B cell (primary cell): ENCODE results near the gene FBXO44. TPM values are rescaled to one million over a fixed set of nuclear protein-coding genes. Genes with fewer than 3 reads are reported as not detected.

Experiments used
- ATAC-seq: fragments of 200-7000 bp; cut with Tn5 transposase; one replicate; pipeline ENCODE4 v1.10.0; 2021; ENCODE audit warnings: low read depth, mild to moderate bottlenecking, moderate number of reproducible peaks, moderate library complexity
- CTCF ChIA-PET: fragments of 350-600 bp; sonication (Branson Sonifier 250); formaldehyde crosslinking; loops from one replicate; lab custom pipeline; 2021; ENCODE audit warnings: antibody characterized with exemption, inconsistent platforms; lab: Charles Lee
- POLR2A ChIA-PET: fragments of 350-600 bp; sonication (Branson Sonifier 250); formaldehyde crosslinking; loops from one replicate; lab custom pipeline; 2021; ENCODE audit warnings: antibody characterized with exemption; lab: Charles Lee
- DNase-seq: peaks from one replicate; pipeline ENCODE4 v3.0.0; 2013
- H2AFZ ChIP-seq: 2 replicates; pipeline ENCODE4 v1.6.1; 2012; ENCODE audit warnings: mild to moderate bottlenecking, low read depth, low read length; ENCODE audit not compliant: insufficient read depth, poor library complexity, severe bottlenecking
- H3K27ac ChIP-seq, 2 donors: 1 replicate in 1 of 2; 2 replicates in 1 of 2; pipeline ENCODE4 v1.5.1; 2012 to 2013; ENCODE audit warnings: low read length in 2 of 2, mild to moderate bottlenecking in 2 of 2, moderate library complexity in 1 of 2
- H3K27me3 ChIP-seq, 4 experiments: fragments of 200-600 bp in 1 of 4; sonication (generic) in 1 of 4; replicated peaks in 1 of 4; 1 replicate in 2 of 4; 2 replicates in 2 of 4; pipeline versions ENCODE4 v1.6.1 to v1.7.0; 2013 to 2016; ENCODE audit warnings: low read length in 3 of 4, mild to moderate bottlenecking in 2 of 4, mixed read lengths in 1 of 4, moderate library complexity in 1 of 4; ENCODE audit not compliant: insufficient read depth in 4 of 4, control insufficient read depth in 3 of 4; ENCODE audit errors: control extremely low read depth in 1 of 4
- H3K36me3 ChIP-seq, 2 experiments: replicated peaks in 1 of 2; 1 replicate in 1 of 2; 2 replicates in 1 of 2; pipeline versions ENCODE4 v1.6.1 to v1.7.1; 2013; ENCODE audit warnings: low read length in 1 of 2; ENCODE audit not compliant: insufficient read depth in 2 of 2, control insufficient read depth in 1 of 2; ENCODE audit errors: control extremely low read depth in 1 of 2, extremely low read depth in 1 of 2
- H3K4me1 ChIP-seq, 2 donors: fragments of 200-600 bp in 1 of 2; sonication (generic) in 1 of 2; 1 replicate in 1 of 2; 2 replicates in 1 of 2; pipeline versions ENCODE4 v1.5.1 to v1.6.1; 2013 to 2017; ENCODE audit warnings: low read length in 2 of 2; ENCODE audit not compliant: control insufficient read depth in 2 of 2, insufficient read depth in 2 of 2
- H3K4me2 ChIP-seq: replicated peaks from 2 replicates; pipeline ENCODE3; 2012; ENCODE audit warnings: mild to moderate bottlenecking, low read depth, low read length; ENCODE audit not compliant: poor library complexity, severe bottlenecking
- H3K4me3 ChIP-seq, 5 experiments: fragments of 200-600 bp in 1 of 5; sonication (generic) in 1 of 5; 1 replicate in 3 of 5; 2 replicates in 2 of 5; pipeline versions ENCODE4 v1.5.1 to v1.7.0; 2011 to 2016; ENCODE audit warnings: low read length in 4 of 5, mild to moderate bottlenecking in 4 of 5, low read depth in 2 of 5, control low read depth in 1 of 5, moderate library complexity in 1 of 5; ENCODE audit not compliant: insufficient read depth in 1 of 5; ENCODE audit errors: control extremely low read depth in 1 of 5, extremely low read depth in 1 of 5
- H3K79me2 ChIP-seq: fragments of 200-600 bp; sonication (generic); one replicate; pipeline ENCODE4 v1.6.0; 2016; ENCODE audit warnings: low read length; ENCODE audit not compliant: control insufficient read depth, insufficient read depth
- H3K9ac ChIP-seq: fragments of 200-600 bp; sonication (generic); 2 replicates; pipeline ENCODE4 v1.6.1; 2017; ENCODE audit warnings: mild to moderate bottlenecking, low read length, moderate library complexity
- H3K9me3 ChIP-seq, 3 donors: one replicate each; pipeline versions ENCODE4 v1.6.1 to v1.7.1; 2013; ENCODE audit warnings: low read length in 2 of 3; ENCODE audit not compliant: control insufficient read depth in 2 of 3, insufficient read depth in 1 of 3; ENCODE audit errors: control extremely low read depth in 1 of 3
- H4K20me1 ChIP-seq: 2 replicates; pipeline ENCODE4 v1.6.0; 2012; ENCODE audit warnings: mild to moderate bottlenecking, low read length; ENCODE audit not compliant: insufficient read depth, control insufficient read depth, poor library complexity, severe bottlenecking
- H3K27ac Mint-ChIP-seq: one replicate; pipeline ENCODE4 v1.8.0; 2021; ENCODE audit warnings: mixed read lengths
- H3K27me3 Mint-ChIP-seq: one replicate; pipeline ENCODE4 v1.8.0; 2021; ENCODE audit warnings: mixed read lengths
- H3K4me1 Mint-ChIP-seq: one replicate; pipeline ENCODE4 v1.8.0; 2021; ENCODE audit warnings: mixed read lengths
- H3K4me3 Mint-ChIP-seq: one replicate; pipeline ENCODE4 v1.8.0; 2021; ENCODE audit warnings: mixed read lengths
- H3K9me3 Mint-ChIP-seq: one replicate; pipeline ENCODE4 v1.8.0; 2022; ENCODE audit warnings: mixed read lengths; ENCODE audit not compliant: insufficient read depth
- EZH2 ChIP-seq: IDR thresholded peaks from 2 replicates; pipeline ENCODE4 v1.6.1; 2012; ENCODE audit warnings: borderline replicate concordance, low read depth, mild to moderate bottlenecking, moderate library complexity, low read length; ENCODE audit not compliant: insufficient read depth, poor library complexity, severe bottlenecking
- WGBS: methylation state at CpG from one replicate; pipeline ENCODE4 v1.1.5; 2013; ENCODE audit warnings: missing lambda C conversion rate; ENCODE audit not compliant: insufficient coverage; 5-methylcytosine and 5-hydroxymethylcytosine counted together
- intact Hi-C: fragments of 100-400 bp; cut with micrococcal nuclease; formaldehyde crosslinking; loops from one replicate; pipeline ENCODE4 v1.10.0; 2022
- polyA plus RNA-seq: library from polyadenylated mRNA; depleted of rRNA; stranded (reverse); fragments of >200 nt; gene quantifications from 2 replicates; pipeline ENCODE4 v1.2.3, GENCODE V29; 2012
- total RNA-seq, 2 donors: library from RNA; stranded (reverse); fragments of 120-200 nt in 1 of 2; gene quantifications; 1 replicate in 1 of 2; 2 replicates in 1 of 2; pipeline versions ENCODE4 v1.2.3 to v1.2.4, GENCODE V29; 2013 to 2022
- TF ChIP-seq, protein P1 (sequence below): fragments of 200-600 bp; IDR thresholded peaks from one replicate; pipeline ENCODE4 v1.8.0; 2022; ENCODE audit warnings: antibody characterized with exemption, mild to moderate bottlenecking

Gene FBXO44
- total and polyA plus RNA-seq, 2 donors (not counting 1 experiment from before 2014, with no cell fraction given), result 61.5 to 101 TPM

DNA sequence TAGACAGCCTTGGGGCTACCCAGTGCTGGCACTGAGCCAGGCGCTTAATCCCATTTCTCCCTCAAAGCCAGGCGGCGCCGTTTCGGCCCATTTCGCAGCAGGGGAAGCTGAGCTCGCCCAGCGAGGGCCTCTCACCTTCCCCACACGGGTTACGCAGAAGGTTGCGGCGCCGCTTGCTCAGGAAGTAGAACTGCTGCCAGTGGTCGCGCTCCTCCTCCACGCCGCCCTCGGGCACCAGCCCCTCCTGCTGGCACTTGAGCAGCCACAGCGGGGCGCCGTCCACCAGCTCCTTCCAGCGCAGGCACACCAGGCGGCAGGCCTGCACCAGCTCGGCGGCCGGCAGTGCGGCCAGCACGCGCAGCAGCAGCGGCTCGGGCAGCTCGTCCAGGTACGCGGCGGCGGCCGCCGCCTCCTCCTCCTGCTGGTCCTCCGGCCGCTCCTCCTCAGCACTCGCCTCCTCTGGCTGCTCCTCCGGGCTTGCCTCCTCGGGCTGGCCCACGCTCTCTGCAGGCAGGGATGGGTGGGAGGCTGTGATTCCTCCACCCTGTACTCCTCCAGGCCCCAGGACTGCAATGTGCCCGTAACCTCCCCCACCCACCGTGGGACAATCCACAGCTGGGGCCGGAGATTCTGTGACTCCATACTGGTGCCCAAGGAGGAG, 4.2 kb upstream of the FBXO44 start:
- H2AFZ ChIP-seq, result peak overlapping the region; percentile 68

More for the DNA sequence above, 4.2 kb upstream of the FBXO44 start:
- Histone ChIP-seq H3K36me3 (no peaks in the 10 kb centered on the region), H3K9ac (peak overlapping the region; percentile 47), H4K20me1 (peaks cover 5% of the 10 kb centered on the region), H3K4me1 (peaks cover 17 to 31% of the 10 kb centered on the region in 2 donors), H3K4me3 (peak overlapping the region in 2 of 5 experiments; percentile 42 to 51), H3K4me2 (peak overlapping the region; percentile 81), H3K79me2 (no peaks in the 10 kb centered on the region), H3K27ac (no peak overlapping the region), H3K9me3 (no peaks in the 10 kb centered on the region), H3K27me3 (no peaks in the 10 kb centered on the region)
- DNase-seq (peak; percentile 85), ATAC-seq (peak; percentile 60)
- intact Hi-C loops, result loop anchor here (1.0 to 5.0 kb wide), 6 partner anchors 31 to 388 kb away; partner anchors contain the start of genes MAD2L2 and MTOR
- TF ChIP-seq, protein P1, sequence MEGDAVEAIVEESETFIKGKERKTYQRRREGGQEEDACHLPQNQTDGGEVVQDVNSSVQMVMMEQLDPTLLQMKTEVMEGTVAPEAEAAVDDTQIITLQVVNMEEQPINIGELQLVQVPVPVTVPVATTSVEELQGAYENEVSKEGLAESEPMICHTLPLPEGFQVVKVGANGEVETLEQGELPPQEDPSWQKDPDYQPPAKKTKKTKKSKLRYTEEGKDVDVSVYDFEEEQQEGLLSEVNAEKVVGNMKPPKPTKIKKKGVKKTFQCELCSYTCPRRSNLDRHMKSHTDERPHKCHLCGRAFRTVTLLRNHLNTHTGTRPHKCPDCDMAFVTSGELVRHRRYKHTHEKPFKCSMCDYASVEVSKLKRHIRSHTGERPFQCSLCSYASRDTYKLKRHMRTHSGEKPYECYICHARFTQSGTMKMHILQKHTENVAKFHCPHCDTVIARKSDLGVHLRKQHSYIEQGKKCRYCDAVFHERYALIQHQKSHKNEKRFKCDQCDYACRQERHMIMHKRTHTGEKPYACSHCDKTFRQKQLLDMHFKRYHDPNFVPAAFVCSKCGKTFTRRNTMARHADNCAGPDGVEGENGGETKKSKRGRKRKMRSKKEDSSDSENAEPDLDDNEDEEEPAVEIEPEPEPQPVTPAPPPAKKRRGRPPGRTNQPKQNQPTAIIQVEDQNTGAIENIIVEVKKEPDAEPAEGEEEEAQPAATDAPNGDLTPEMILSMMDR, result peak; percentile 74
- TF ChIP-seq EZH2, result no peak
- no peaks in the 10 kb centered on the region for H3K9me3 Mint-ChIP-seq
- peak overlapping the region; percentile 83 for H3K4me3 Mint-ChIP-seq
- H3K27me3 Mint-ChIP-seq, result no peaks in the 10 kb centered on the region
- ChIA-PET POLR2A (interaction anchor here (1.2 to 2.2 kb wide), 4 partner anchors 31 to 638 kb away, joined by 3 to 10 read pairs (median 4); partner anchors contain the start of gene TARDBP), CTCF (interaction anchor here (0.7 to 18.9 kb wide), 21 partner anchors 9 to 613 kb away, joined by 3 to 231 read pairs (median 5); partner anchors contain the start of genes AGTRAP and FBXO6)
- WGBS, result 11% methylated on average over 47 of the region's 47 CpGs
- H3K27ac Mint-ChIP-seq, result peak overlapping the region; percentile 54
- peaks cover 30% of the 10 kb centered on the region for H3K4me1 Mint-ChIP-seq
